ENCODE measurements around the gene TBC1D19. TPM values are rescaled to one million over a fixed set of nuclear protein-coding genes. Genes with fewer than 3 reads are reported as not detected.
"Not testable (repeated sequence)": the region's sequence is repeated elsewhere in the genome, so short reads cannot be mapped to it uniquely, and the experiment has no call there.

TBC1D19 gene
- total RNA-seq, 5 donors from 2014 or later (not counting 1 experiment from before 2014, with no cell fraction given), result 6.8 to 11.6 (median 9.4) TPM

DNA sequence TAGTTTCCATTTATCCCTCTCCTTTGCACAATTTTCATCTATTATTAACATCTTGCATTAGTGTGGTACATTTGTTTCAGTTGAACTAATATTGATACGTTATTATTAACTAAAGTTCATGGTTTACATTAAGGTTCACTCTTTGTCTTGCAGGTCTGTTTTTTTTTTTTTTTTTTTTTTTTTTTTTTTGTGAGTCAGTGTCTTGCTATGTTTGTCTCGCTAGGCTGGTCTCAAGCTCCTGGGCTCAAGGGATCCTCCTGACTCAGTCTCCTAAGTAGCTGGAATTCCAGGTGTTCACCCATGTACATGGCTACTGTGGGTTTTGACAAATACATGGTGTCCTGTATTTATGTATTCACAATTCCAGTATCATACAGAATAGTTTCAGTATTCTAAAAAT is 6.8 kb downstream of the TBC1D19 start:
- Mint-ChIP-seq H3K27ac (no peak overlapping the region), H3K9me3 (peaks cover 0 to 3% (median 0%) of the 10 kb centered on the region in 3 donors), H3K27me3 (no peaks in the 10 kb centered on the region), H3K4me3 (no peak overlapping the region), H3K4me1 (peaks cover 15 to 29% (median 22%) of the 10 kb centered on the region in 3 donors), H3K36me3 (peaks cover 22% of the 10 kb centered on the region)
- H3K36me3 ChIP-seq (ENCODE audit: control insufficient read depth in 2 of 2, extremely low read depth in 1 of 2, insufficient read depth in 1 of 2, low read length in 1 of 2), result no peaks in the 10 kb centered on the region
- no peak for ATAC-seq (replicated peaks in 1 of 4)
- POLR2A ChIA-PET, result interaction anchor here in 1 of 2 donors (0.6 kb wide), 1 partner anchor 27 kb away, joined by 8 read pairs; no protein-coding TSS in a partner anchor
- CTCF ChIA-PET, result no interaction called here
- no CpG with 5 or more reads among the region's 2 CpGs for WGBS (ENCODE audit: insufficient coverage)
- peaks cover 0 to under 1% of the 10 kb centered on the region in 2 experiments for H3K4me1 ChIP-seq (ENCODE audit: control insufficient read depth in 1 of 2, extremely low read depth in 1 of 2, insufficient read depth in 2 of 2, low read length in 2 of 2)
- no peak overlapping the region for H3K4me3 ChIP-seq (ENCODE audit: control insufficient read depth in 1 of 2, extremely low read depth in 1 of 2, low read length in 1 of 2)
- no peak overlapping the region for H3K27ac ChIP-seq (ENCODE audit: low read length)
- no peaks in the 10 kb centered on the region for H3K27me3 ChIP-seq (replicated peaks in 1 of 2; ENCODE audit: control insufficient read depth in 2 of 2, extremely low read depth in 1 of 2, insufficient read depth in 2 of 2, low read length in 1 of 2)
- H3K9me3 ChIP-seq, result no peaks in the 10 kb centered on the region
- no peak for DNase-seq

GRCh38 chr4:26593557-26593956 is 9.7 kb downstream of the TBC1D19 start:
- DNase-seq; H3K27me3 ChIP-seq (replicated peaks in 1 of 2; ENCODE audit: control insufficient read depth in 2 of 2, extremely low read depth in 1 of 2, insufficient read depth in 2 of 2, low read length in 1 of 2); H3K27ac Mint-ChIP-seq; H3K4me3 ChIP-seq (ENCODE audit: control insufficient read depth in 1 of 2, extremely low read depth in 1 of 2, low read length in 1 of 2); H3K27me3 Mint-ChIP-seq; H3K4me1 ChIP-seq (ENCODE audit: control insufficient read depth in 1 of 2, extremely low read depth in 1 of 2, insufficient read depth in 2 of 2, low read length in 2 of 2); H3K9me3 ChIP-seq; H3K4me3 Mint-ChIP-seq; POLR2A ChIA-PET; H3K9me3 Mint-ChIP-seq; CTCF ChIA-PET; H3K27ac ChIP-seq (ENCODE audit: low read length); H3K36me3 ChIP-seq (ENCODE audit: control insufficient read depth in 2 of 2, extremely low read depth in 1 of 2, insufficient read depth in 1 of 2, low read length in 1 of 2); ATAC-seq (replicated peaks in 1 of 4): not testable (repeated sequence)
- Mint-ChIP-seq H3K4me1 (peaks cover 8 to 23% (median 18%) of the 10 kb centered on the region in 3 donors), H3K36me3 (peaks cover 17% of the 10 kb centered on the region)
- no CpG with 5 or more reads among the region's 3 CpGs for WGBS (ENCODE audit: insufficient coverage)

DNA sequence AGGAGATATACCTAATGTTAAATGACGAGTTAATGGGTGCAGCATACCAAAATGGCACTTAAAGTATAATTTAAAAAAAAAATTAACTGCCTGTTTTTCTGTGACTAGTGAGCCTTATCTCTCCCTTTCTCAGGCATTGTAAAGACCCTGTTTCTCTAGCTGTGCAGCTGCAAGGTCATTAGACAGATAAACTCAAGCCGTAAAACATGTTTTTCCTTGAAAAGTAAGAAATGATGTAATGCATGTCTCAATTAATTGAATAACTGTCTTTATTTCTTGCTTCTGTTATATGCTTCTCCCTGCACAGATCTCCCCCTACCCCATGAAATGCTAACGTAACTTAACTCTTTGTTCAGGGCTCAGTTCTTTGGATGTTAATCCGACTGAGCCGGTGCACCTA is 10.5 kb downstream of the TBC1D19 start:
- Mint-ChIP-seq H3K9me3 (peaks cover 0 to 3% (median 0%) of the 10 kb centered on the region in 3 donors), H3K4me1 (peaks cover 8 to 18% (median 14%) of the 10 kb centered on the region in 3 donors), H3K27ac (no peak overlapping the region), H3K4me3 (no peak overlapping the region), H3K27me3 (no peaks in the 10 kb centered on the region), H3K36me3 (peaks cover 13% of the 10 kb centered on the region)
- ATAC-seq (replicated peaks in 1 of 4), result no peak
- no peaks in the 10 kb centered on the region for H3K4me1 ChIP-seq (ENCODE audit: control insufficient read depth in 1 of 2, extremely low read depth in 1 of 2, insufficient read depth in 2 of 2, low read length in 2 of 2)
- WGBS (ENCODE audit: insufficient coverage), result no CpG with 5 or more reads among the region's 5 CpGs
- POLR2A ChIA-PET, result no interaction called here
- no peak for DNase-seq
- CTCF ChIA-PET, result no interaction called here
- no peaks in the 10 kb centered on the region for H3K27me3 ChIP-seq (replicated peaks in 1 of 2; ENCODE audit: control insufficient read depth in 2 of 2, extremely low read depth in 1 of 2, insufficient read depth in 2 of 2, low read length in 1 of 2)
- H3K4me3 ChIP-seq (ENCODE audit: control insufficient read depth in 1 of 2, extremely low read depth in 1 of 2, low read length in 1 of 2), result no peak overlapping the region
- H3K27ac ChIP-seq (ENCODE audit: low read length), result no peak overlapping the region
- no peaks in the 10 kb centered on the region for H3K9me3 ChIP-seq
- no peaks in the 10 kb centered on the region for H3K36me3 ChIP-seq (ENCODE audit: control insufficient read depth in 2 of 2, extremely low read depth in 1 of 2, insufficient read depth in 1 of 2, low read length in 1 of 2)

GRCh38 chr4:26594778-26595177 is 10.9 kb downstream of the TBC1D19 start:
- Histone ChIP-seq H3K4me3 (ENCODE audit: control insufficient read depth in 1 of 2, extremely low read depth in 1 of 2, low read length in 1 of 2) (no peak overlapping the region), H3K27ac (ENCODE audit: low read length) (no peak overlapping the region), H3K27me3 (replicated peaks in 1 of 2; ENCODE audit: control insufficient read depth in 2 of 2, extremely low read depth in 1 of 2, insufficient read depth in 2 of 2, low read length in 1 of 2) (no peaks in the 10 kb centered on the region), H3K36me3 (ENCODE audit: control insufficient read depth in 2 of 2, extremely low read depth in 1 of 2, insufficient read depth in 1 of 2, low read length in 1 of 2) (no peaks in the 10 kb centered on the region), H3K4me1 (ENCODE audit: control insufficient read depth in 1 of 2, extremely low read depth in 1 of 2, insufficient read depth in 2 of 2, low read length in 2 of 2) (no peaks in the 10 kb centered on the region), H3K9me3 (no peaks in the 10 kb centered on the region)
- H3K36me3 Mint-ChIP-seq, result peaks cover 10% of the 10 kb centered on the region
- no peak overlapping the region for H3K4me3 Mint-ChIP-seq
- H3K9me3 Mint-ChIP-seq, result peaks cover 0 to 3% (median 0%) of the 10 kb centered on the region in 3 donors
- CTCF ChIA-PET, result no interaction called here
- POLR2A ChIA-PET, result no interaction called here
- no peak overlapping the region for H3K27ac Mint-ChIP-seq
- DNase-seq (no peak), ATAC-seq (replicated peaks in 1 of 4) (no peak)
- 60% methylated on average over 1 of the region's 6 CpGs for WGBS (ENCODE audit: insufficient coverage)
- H3K4me1 Mint-ChIP-seq, result peaks cover 8 to 15% (median 10%) of the 10 kb centered on the region in 3 donors
- H3K27me3 Mint-ChIP-seq, result no peaks in the 10 kb centered on the region

- Histone ChIP-seq H3K36me3 (ENCODE audit: control insufficient read depth in 2 of 2, extremely low read depth in 1 of 2, insufficient read depth in 1 of 2, low read length in 1 of 2) (no peaks in the 10 kb centered on the region), H3K27me3 (replicated peaks in 1 of 2; ENCODE audit: control insufficient read depth in 2 of 2, extremely low read depth in 1 of 2, insufficient read depth in 2 of 2, low read length in 1 of 2) (no peaks in the 10 kb centered on the region), H3K27ac (ENCODE audit: low read length) (no peak overlapping the region), H3K9me3 (no peaks in the 10 kb centered on the region), H3K4me1 (ENCODE audit: control insufficient read depth in 1 of 2, extremely low read depth in 1 of 2, insufficient read depth in 2 of 2, low read length in 2 of 2) (no peaks in the 10 kb centered on the region), H3K4me3 (ENCODE audit: control insufficient read depth in 1 of 2, extremely low read depth in 1 of 2, low read length in 1 of 2) (no peak overlapping the region)
- CTCF ChIA-PET, result interaction anchor here in 1 of 2 donors (0.5 kb wide), 1 partner anchor 165 kb away, joined by 3 read pairs; no protein-coding TSS in a partner anchor
- Mint-ChIP-seq H3K9me3 (peaks cover 0 to 6% (median 4%) of the 10 kb centered on the region in 3 donors), H3K4me3 (no peak overlapping the region), H3K36me3 (peaks cover 5% of the 10 kb centered on the region), H3K27ac (no peak overlapping the region), H3K27me3 (no peaks in the 10 kb centered on the region), H3K4me1 (peaks cover 0 to 11% (median 8%) of the 10 kb centered on the region in 3 donors)
- DNase-seq, result no peak
- POLR2A ChIA-PET, result interaction anchor here in 1 of 2 donors (0.5 to 0.7 kb wide), 3 partner anchors 9 to 264 kb away, joined by 7 read pairs; partner anchors contain the start of gene STIM2
- ATAC-seq (replicated peaks in 1 of 4), result no peak
- WGBS (ENCODE audit: insufficient coverage), result no CpG with 5 or more reads among the region's 1 CpG
Observed at GRCh38 chr4:26596843-26597242, 13.0 kb downstream of the TBC1D19 start.

GRCh38 chr4:26601204-26601603 is 17.3 kb downstream of the TBC1D19 start:
- Mint-ChIP-seq H3K4me1 (peaks cover 0 to 7% (median 1%) of the 10 kb centered on the region in 3 donors), H3K9me3 (peaks cover 0 to 4% (median 3%) of the 10 kb centered on the region in 3 donors)

More at GRCh38 chr4:26601204-26601603, 17.3 kb downstream of the TBC1D19 start:
- no peak overlapping the region for H3K4me3 Mint-ChIP-seq
- ATAC-seq (replicated peaks in 1 of 4) (no peak), DNase-seq (no peak)
- Histone ChIP-seq H3K36me3 (ENCODE audit: control insufficient read depth in 2 of 2, extremely low read depth in 1 of 2, insufficient read depth in 1 of 2, low read length in 1 of 2) (no peaks in the 10 kb centered on the region), H3K27me3 (replicated peaks in 1 of 2; ENCODE audit: control insufficient read depth in 2 of 2, extremely low read depth in 1 of 2, insufficient read depth in 2 of 2, low read length in 1 of 2) (no peaks in the 10 kb centered on the region), H3K4me1 (ENCODE audit: control insufficient read depth in 1 of 2, extremely low read depth in 1 of 2, insufficient read depth in 2 of 2, low read length in 2 of 2) (no peaks in the 10 kb centered on the region), H3K27ac (ENCODE audit: low read length) (no peak overlapping the region), H3K4me3 (ENCODE audit: control insufficient read depth in 1 of 2, extremely low read depth in 1 of 2, low read length in 1 of 2) (no peak overlapping the region), H3K9me3 (no peaks in the 10 kb centered on the region)
- no peaks in the 10 kb centered on the region for H3K27me3 Mint-ChIP-seq
- ChIA-PET POLR2A (interaction anchor here in 1 of 2 donors (0.6 kb wide), 1 partner anchor 43 kb away, joined by 3 read pairs; no protein-coding TSS in a partner anchor), CTCF (no interaction called here)
- no peak overlapping the region for H3K27ac Mint-ChIP-seq
- no CpG with 5 or more reads among the region's 1 CpG for WGBS (ENCODE audit: insufficient coverage)
- peaks cover 6% of the 10 kb centered on the region for H3K36me3 Mint-ChIP-seq

Measured in T-cell (primary cell).